GM21529 (cell line): ENCODE data around the gene CBFA2T2.
"Not testable (repeated sequence)": the region's sequence is repeated elsewhere in the genome, so short reads cannot be mapped to it uniquely, and the experiment has no call there.

Experiments
- ATAC-seq: cut with Tn5 transposase; IDR thresholded peaks from one replicate; pipeline ENCODE4 v1.9.1; 2021; ENCODE audit not compliant: unreplicated experiment

CBFA2T2 gene

DNA sequence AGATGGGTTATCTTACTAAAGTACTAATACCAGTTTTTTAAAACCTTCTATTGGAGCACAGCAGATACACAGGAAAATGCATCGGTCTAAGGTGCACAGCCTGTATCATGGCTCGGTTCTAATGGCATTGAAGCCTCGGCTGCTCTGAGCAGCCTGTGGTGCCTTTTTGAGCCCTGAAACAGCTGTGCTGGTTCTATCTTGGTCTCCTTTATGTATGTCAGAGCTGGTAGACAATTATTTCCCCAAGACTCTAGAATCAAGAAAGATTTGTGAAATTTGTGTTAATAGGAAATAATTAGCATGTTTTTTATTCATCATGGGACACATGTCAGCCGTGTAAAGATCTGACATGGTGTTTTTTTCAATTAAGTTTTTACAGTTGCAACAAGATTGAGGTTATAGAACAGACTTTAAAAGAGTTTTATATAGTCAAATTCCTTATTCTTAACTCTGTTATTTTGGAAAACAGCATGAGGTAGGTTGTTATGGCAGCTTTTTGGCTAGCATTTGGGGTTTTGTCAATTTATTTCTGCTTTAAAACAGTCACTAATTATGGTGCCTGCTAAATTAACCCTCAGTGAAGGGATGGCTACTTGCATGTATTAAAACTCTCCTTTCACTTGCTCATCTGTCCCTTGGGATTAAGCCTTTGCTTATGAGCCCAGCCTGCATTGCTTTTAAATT lies 132.0 kb downstream of the CBFA2T2 start:
- ATAC-seq: no peak

DNA sequence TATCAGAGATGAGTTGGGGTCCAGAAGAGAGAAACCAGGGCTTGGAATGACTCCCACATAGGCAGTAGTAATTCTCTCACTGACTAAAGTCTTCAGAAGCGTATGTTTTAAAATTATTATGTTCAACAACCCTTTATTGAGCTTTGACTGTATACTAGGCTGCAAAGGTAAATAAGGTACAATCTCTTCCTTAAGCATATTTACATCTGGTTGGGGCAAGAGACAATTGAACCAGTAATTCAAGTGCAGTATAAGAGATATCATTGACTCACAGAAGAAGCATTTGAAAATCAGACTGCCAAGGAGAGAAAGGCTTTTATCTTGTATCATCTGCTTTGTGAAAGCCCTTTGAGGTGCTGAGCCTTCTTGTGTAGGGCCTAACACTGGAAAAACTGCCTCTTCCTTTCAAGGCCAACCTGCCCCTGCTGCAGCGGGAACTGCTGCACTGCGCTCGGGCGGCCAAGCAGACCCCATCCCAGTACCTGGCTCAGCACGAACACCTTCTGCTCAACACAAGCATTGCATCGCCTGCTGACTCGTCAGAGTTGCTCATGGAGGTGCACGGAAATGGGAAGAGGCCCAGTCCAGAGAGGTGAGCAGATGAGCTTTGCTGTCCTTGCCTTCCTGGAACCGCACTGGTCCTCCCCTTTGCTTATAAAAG lies 132.9 kb downstream of the CBFA2T2 start:
- no peak for ATAC-seq

DNA sequence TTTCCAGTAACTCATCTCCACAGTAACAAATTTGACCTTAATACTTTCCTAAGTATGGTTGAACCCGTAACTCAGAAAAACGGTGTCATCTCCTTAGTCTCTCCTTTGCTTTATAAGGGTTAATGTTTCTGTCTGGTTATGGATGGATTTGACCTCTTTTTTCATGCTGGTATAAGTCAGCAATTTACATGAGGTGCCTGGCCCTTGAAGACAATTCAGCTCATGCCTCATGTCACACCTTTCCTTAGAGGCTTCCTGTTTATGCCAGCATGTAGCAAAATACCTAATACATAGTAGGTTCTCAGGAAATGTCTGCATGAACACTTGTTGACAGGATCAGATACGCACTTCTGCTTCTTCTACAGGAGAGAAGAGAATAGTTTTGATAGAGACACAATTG lies 134.5 kb downstream of the CBFA2T2 start:
- ATAC-seq: no peak

DNA sequence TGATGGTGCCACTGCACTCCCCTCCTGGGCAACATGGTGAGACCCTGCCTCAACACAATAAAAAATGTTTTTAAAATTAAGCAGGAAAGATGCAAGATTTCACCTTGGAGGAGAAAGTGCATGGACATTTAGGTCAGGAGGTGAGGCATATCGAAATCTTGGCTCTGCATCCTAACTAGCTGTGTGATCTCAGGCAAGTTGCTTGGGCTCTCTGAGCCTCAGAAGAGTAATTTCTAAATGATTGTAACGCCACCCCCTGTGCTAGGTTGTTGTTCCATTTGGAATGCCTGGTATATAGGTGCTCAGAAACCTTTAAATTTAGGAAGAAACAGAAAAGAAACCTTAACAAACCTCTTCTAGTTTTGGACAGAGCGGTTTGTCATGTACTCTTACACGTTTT lies 136.3 kb downstream of the CBFA2T2 start:
- ATAC-seq: no peak

DNA sequence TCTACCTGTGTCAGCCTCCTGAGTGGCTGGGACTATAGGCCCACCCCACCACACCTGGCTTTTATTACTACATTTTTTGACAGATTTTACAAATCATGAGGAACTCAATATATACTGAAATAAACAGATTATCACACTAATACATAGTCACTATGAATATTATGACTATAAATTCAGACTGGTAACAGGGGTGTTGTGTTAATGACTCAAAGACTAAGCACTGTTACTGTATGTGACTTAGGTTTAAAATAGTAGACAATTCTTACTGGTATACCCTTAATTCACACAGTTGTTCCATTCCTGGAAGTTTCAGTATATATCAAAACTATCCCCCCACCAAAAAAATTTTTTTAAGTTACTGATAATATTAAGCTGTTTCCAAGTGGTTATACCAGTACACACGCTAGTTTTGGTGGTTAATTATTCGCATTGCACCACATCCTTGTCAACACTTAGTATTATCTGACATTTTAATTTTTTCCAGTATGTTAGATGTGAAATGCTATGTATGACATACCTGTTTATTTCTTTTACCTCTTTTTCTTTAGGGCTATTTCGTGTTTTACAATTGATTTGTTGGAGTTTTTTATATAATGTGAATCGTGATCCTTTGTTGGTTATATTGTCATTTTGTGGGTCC lies 137.8 kb downstream of the CBFA2T2 start:
- no peak for ATAC-seq

DNA sequence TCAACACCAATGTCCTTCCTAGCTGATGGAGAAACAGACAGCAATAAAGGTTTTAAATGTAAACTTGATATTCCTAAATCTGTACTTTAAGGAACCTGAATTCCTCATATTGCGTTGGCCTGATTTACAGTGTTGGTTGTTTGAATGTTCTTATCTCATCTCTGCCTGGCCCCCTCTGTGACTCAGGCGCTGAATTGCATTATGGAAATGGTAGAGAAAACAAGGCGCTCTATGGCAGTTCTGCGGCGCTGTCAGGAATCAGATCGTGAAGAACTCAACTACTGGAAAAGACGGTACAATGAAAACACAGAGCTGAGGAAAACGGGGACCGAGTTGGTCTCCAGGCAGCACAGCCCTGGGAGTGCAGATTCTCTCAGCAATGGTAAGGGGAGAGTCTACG lies 139.6 kb downstream of the CBFA2T2 start:
- ATAC-seq: no peak

DNA sequence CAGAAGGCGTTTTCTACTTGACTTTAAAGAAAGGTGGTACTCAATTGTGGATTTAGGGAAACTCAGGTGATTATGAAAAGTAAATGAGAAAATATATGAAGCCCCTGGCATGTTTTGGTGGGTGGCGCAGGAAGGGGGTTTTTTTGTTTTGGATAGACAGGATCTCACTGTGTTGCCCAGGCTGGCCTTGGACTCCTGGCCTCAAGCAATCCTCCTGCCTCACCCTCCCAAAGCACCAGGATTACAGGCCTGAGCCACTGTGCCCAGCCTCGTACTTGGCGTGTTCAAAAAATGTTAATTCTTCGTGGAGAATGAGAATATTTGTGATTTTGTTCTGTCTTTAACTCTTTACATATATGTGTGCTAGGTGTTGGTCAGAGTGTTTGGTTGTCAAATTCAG lies 140.1 kb downstream of the CBFA2T2 start:
- ATAC-seq: no peak

DNA sequence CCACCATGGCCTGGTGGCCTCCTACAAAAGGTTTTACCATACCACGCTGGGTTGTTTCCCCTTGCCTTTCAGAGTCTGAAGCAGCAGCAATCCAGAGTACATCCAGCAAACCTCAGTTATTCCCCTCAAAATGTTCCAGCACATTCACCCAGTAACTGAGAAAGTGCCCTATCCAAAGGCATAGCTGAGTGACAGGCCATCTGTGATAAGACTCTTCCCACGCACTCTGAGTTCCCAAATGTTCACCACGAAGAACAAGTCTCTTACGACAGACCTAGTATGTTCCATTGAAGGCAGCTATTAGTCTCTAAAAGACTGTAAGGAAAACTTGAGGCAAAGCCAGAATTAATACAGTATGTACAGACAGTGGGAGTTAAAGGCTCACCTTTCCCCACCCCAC lies 140.6 kb downstream of the CBFA2T2 start:
- ATAC-seq: no peak

DNA sequence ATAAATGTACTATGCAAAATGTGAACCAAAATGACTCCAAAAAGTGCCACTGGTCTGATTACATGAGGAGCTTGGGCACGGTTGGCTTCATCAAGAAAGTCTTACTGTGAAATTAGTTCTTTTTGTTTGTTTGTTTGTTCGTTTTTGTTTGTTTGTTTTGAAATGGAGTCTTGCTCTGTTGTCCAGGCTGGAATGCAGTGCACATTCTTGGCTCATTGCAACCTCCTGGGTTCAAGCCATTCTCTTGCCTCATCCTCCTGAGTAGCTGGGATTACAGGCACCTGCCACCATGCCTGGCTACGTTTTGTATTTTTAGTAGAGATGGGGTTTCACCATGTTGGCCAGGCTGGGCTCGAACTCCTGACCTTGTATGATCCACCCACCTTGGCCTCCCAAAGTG lies 142.0 kb downstream of the CBFA2T2 start:
- not testable (repeated sequence) for ATAC-seq

DNA sequence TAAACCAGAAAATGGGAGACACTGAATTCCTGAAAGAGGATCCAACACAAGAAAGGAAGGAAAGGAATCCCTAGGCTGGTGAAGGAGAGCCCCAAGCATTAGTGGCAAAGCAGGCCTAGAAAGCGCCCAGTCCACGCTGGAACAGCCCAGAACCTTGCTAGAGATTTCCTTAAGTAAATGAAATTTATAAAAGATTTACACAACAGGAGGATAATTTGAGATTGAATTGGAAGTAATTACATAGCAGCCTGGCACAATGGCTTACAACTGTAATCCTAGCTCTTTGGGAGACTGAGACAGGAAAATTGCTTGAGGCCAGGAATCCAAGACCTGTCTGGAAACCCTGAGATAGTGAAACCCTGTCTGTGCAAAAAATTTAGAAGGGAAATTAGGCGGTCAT lies 145.4 kb downstream of the CBFA2T2 start:
- no peak for ATAC-seq

DNA sequence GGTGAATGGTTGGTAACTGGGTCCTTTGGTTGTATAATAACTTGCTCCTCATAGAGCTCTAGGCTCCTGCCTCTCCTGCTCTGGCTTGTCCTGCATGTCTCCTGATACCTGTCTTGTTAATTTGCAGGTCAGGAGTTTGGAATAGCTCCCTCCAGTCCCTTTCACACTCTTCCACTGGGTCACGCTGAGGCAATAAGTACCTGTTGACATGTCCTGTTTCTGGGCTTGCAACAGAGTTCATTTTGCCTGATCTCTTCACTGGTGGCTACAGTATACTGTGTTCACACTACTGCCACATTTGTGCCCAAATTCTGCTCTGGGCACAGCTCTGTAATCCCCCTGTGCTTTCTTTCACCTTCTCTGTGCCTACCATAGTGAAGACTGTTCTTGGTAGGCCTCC lies 146.9 kb downstream of the CBFA2T2 start:
- no peak for ATAC-seq

DNA sequence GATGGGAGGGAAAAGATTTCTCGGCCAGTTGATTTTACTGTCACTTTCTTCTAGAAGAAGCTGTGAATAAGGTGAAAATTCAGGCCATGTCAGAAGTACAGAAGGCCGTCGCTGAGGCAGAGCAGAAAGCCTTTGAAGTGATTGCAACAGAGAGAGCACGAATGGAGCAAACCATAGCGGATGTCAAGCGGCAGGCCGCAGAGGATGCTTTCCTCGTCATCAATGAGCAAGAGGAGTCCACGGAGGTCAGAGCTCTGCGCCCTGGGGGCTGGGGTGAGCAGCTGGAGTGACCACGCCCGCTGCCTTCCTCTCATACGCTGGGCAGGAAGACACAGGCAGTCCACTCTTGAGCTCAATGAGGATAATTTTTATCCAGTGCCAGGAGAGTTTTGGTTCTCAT lies 150.4 kb downstream of the CBFA2T2 start:
- no peak for ATAC-seq

DNA sequence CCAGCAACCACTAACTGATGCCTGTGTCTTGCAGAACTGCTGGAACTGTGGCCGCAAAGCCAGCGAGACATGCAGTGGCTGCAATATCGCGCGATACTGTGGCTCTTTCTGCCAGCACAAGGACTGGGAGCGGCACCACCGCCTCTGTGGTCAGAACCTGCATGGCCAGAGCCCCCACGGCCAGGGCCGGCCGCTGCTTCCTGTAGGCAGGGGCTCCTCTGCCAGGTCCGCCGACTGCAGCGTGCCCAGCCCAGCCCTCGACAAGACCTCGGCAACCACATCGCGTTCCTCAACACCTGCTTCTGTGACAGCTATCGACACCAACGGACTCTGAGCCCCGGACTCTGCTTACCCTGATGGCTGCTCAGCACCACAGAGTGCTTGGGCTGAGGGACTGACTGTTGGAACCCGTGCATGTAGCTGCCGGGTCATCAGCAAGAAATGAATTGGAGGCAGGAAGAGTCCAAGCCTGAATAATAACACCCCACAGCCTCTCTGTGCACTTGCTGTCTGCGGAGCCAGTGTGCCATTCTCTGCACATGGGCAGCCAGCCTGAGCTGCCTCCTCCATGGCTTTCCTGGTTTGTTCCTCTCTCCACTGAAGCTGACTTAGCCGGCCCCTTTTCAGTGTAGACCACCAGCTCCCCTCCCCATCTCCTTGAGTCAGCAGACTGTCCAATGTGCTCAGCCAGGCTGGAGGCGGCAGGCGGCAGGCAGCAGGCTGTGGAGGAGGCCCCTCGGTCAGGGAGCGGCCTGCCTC lies 154.6 kb downstream of the CBFA2T2 start:
- no peak for ATAC-seq

DNA sequence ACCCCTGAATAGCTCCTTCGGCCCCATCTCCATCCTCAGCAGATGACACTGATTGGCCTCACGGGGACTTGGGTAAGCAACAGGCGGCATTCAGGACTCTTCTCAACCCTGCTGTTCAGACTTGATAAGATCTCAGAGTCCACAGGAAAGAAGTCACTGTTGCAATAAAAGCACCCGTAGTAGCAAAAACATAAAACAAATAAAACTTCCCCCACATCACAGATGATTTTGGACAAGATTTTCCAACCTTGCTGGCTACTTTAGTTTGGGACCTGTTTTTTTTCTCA lies 155.1 kb downstream of the CBFA2T2 start:
- no peak for ATAC-seq

DNA sequence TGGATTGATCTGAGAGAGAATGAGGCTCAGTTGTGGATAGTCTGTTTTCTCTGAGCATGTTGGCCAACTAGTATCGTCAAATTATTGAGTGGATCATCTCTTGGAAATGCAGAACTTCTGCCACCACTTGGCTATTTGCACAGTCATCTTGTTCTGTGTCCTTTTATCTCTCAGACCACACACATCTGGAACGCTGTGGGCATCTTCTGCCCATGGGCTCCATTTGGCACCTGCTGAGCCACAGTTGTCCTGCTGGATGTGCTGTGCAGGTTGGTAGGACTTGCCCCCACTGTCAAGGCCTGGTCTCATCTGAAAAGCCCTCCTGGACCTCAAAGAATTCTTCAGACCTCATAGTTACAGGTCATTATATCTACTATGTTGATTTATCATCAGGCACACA lies 155.5 kb downstream of the CBFA2T2 start:
- no peak for ATAC-seq

DNA sequence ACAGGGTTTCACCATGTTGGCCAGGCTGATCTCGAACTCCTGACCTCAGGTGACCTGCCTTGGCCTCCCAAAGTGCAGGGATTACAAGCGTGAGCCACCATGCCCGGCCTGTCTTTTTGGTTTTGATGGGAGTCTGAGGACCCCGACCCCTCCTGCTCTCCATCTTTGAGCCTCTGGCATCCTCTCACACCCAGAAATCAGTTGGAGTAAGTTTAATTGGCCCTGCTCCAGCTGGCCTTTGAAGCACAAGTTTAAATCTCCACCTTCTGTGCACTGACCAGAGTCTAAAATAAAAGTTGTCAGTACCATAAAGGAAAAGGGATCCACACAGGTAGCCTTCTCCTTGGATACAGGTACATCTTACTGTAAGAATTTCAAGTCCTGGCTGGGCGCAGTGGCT lies 156.3 kb downstream of the CBFA2T2 start:
- ATAC-seq: no peak

DNA sequence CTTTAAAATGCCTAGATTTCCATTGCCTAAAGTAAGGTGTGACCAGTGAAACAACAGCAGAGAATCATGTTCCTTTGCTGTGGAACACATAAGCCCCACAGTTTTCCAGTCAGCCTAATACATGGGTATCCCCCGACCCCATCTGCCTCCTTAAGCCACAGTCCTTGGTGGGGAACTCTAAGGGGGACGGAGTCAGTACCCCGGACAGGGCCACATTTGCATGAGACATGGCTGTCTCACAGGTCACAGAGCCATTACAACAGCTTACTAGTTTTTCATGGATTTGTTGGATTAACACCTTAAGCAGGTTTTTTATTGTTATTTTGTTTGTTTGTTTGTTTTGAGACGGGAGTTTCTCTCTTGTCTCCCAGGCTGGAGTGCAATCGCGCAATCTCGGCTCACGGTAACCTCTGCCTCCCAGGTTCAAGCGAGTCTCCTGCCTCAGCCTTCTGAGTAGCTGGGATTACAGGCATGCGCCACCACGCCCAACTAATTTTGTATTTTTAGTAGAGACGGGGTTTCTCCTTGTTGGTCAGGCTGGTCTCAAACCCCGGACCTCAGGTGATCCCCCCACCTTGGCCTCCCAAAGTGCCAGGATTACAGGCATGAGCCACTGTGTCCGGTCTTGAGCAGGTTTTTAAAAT lies 157.2 kb downstream of the CBFA2T2 start:
- ATAC-seq: not testable (repeated sequence)

DNA sequence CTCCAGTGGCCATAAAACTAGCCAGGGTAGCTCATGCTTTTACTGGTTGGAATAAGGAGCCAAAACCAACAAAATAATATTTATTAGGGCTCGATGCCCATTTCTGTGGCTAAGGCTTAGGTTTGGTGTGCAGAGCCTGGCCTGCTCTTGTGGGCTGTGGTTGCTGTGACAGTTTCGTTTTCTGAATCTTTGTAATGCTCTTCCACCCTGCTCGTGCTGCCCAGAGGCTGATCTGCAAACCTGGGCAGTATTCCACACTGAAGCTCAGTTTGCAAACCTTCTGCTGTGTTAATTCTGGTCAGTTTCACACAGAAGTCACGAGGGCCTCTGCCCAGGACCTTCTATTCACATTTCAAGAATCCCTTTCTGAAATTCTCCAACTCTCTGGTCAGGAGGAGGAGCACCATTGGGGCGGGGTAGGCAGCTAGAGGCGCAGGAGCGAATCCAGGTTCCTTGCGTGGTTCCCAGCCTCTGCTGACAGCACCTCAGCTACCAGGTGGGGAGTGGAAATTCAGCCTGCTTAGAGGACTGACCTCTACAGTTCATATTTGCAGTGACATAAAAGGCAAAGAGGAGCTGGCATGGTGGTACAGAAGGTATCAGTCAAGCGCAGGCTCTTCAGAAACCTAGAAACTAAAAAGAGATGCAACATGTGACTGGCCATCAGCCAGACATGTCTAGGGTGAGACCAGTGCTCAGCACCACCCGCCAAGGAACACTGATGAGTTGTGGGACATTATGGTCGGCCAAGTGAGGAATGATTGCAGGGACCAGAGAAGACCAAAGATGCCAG lies 157.9 kb downstream of the CBFA2T2 start:
- ATAC-seq: peak; percentile 69

DNA sequence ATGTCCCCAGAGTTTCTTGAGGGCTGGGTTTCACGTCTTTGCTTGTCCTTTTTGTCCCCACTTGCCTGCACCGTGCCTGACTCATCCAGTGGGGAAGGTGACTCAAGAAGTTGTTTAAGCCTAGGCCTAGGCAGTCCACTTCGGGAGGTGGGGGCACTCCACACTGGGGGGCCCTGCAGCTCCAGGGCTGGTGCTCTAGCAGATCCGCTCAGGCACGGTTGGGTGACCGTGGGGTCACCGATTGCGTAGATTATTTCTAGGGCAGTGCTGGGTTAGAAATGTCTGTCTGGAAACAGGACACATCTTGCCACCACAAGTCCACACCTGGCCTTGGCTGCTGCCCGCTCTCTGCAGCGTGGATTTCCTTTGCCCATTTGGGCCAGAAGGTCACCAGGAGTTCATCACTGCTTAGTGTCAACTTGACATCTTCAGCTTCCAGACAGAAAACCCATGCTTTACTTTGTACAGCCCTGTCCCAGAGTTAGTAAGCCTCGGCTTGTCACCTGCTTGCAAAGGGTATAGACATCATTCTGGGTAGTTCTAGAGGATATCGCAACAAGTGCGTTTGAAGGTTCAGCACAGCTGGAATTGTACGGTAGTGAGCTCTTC lies 158.6 kb downstream of the CBFA2T2 start:
- no peak for ATAC-seq

DNA sequence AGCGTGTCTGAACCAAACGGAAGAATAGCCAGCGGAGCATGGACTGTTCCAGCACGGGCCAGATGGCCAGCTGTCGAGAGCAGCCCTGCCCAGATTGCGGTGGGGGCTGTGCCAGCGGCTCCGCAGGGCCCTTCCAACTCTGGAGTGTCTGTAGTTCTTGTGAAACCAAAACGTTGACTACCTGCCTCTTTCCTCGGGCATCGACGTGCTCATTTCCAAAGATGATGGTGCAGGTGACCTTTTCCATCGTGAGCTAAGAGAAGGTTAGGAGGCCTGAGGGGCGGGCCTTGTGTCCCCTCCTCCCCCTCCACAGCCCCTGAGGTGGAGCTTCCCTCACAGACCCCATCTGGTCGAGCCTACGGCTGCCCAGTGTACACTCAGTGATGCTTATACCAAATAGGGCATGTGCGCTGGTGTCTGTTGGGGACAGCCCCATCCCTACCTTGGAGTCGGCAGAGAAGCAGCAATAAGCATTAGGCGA lies 159.3 kb downstream of the CBFA2T2 start:
- no peak for ATAC-seq
